Astrocyte (in vitro differentiated cells and primary cell): Measurements from ENCODE around the gene MRGPRF. TPM values are rescaled to one million over a fixed set of nuclear protein-coding genes. Genes with fewer than 3 reads are reported as not detected.

Source experiments
- DNase-seq: peaks from one replicate; pipeline ENCODE4 v3.0.0-alpha.2; 2010; ENCODE audit warnings: low read depth
- FAIRE-seq: peaks from 2 replicates; lab custom pipeline; 2011; peaks lifted over from hg19 to GRCh38; lab: Jason Lieb, UNC
- H2AFZ ChIP-seq: 2 replicates; pipeline ENCODE4 v1.6.0; 2012; ENCODE audit warnings: low read depth, low read length, inconsistent platforms
- H3K27ac ChIP-seq: 2 replicates; pipeline ENCODE4 v1.5.1; 2011; ENCODE audit warnings: low read depth, low read length, inconsistent platforms
- H3K27me3 ChIP-seq: 2 replicates; pipeline ENCODE4 v1.6.0; 2011; ENCODE audit warnings: low read length, inconsistent platforms; ENCODE audit not compliant: insufficient read depth
- H3K36me3 ChIP-seq: 2 replicates; pipeline ENCODE4 v1.5.1; 2011; ENCODE audit warnings: low read length, inconsistent platforms; ENCODE audit not compliant: insufficient read depth
- H3K4me1 ChIP-seq: 2 replicates; pipeline ENCODE4 v1.5.1; 2011; ENCODE audit warnings: low read length, inconsistent platforms; ENCODE audit not compliant: insufficient read depth
- H3K4me2 ChIP-seq: 2 replicates; pipeline ENCODE4 v1.6.0; 2012; ENCODE audit warnings: low read length, inconsistent platforms
- H3K4me3 ChIP-seq: 2 replicates; pipeline ENCODE4 v1.5.1; 2011; ENCODE audit warnings: low read depth, mild to moderate bottlenecking, low read length, inconsistent platforms; ENCODE audit not compliant: insufficient read depth
- H3K79me2 ChIP-seq: 2 replicates; pipeline ENCODE4 v1.6.0; 2012; ENCODE audit warnings: mild to moderate bottlenecking, low read length, inconsistent platforms; ENCODE audit not compliant: insufficient read depth
- H3K9ac ChIP-seq: 2 replicates; pipeline ENCODE4 v1.6.0; 2012; ENCODE audit warnings: mild to moderate bottlenecking, low read length, inconsistent platforms
- H3K9me3 ChIP-seq: 2 replicates; pipeline ENCODE4 v1.5.1; 2012; ENCODE audit warnings: low read depth, mild to moderate bottlenecking, low read length, inconsistent platforms; ENCODE audit not compliant: insufficient read depth
- H4K20me1 ChIP-seq: 2 replicates; pipeline ENCODE4 v1.6.0; 2012; ENCODE audit warnings: low read length, inconsistent platforms; ENCODE audit not compliant: insufficient read depth
- H3K27ac Mint-ChIP-seq: one replicate; pipeline ENCODE4 v1.8.0; 2021; ENCODE audit warnings: mild to moderate bottlenecking, mixed read lengths; ENCODE audit not compliant: unreplicated experiment
- H3K27me3 Mint-ChIP-seq: one replicate; pipeline ENCODE4 v1.8.0; 2021; ENCODE audit warnings: low read depth, mixed read lengths; ENCODE audit not compliant: unreplicated experiment
- H3K36me3 Mint-ChIP-seq: one replicate; pipeline ENCODE4 v1.8.0; 2021; ENCODE audit warnings: low read depth, mixed read lengths; ENCODE audit not compliant: unreplicated experiment
- H3K4me1 Mint-ChIP-seq: one replicate; pipeline ENCODE4 v1.8.0; 2021; ENCODE audit warnings: low read depth, mixed read lengths; ENCODE audit not compliant: unreplicated experiment
- H3K4me3 Mint-ChIP-seq: one replicate; pipeline ENCODE4 v1.8.0; 2021; ENCODE audit warnings: mild to moderate bottlenecking, moderate library complexity, mixed read lengths; ENCODE audit not compliant: unreplicated experiment
- H3K9me3 Mint-ChIP-seq: one replicate; pipeline ENCODE4 v1.8.0; 2021; ENCODE audit warnings: mild to moderate bottlenecking, mixed read lengths; ENCODE audit not compliant: unreplicated experiment
- EZH2 ChIP-seq: IDR thresholded peaks from 2 replicates; pipeline ENCODE4 v1.6.1; 2012; ENCODE audit warnings: mild to moderate bottlenecking, low read length, inconsistent platforms; ENCODE audit not compliant: insufficient read depth
- total RNA-seq: library from RNA; stranded (reverse); gene quantifications from 2 replicates; pipeline ENCODE4 v1.2.1, GENCODE V29; 2021
- TF ChIP-seq, protein P1 (sequence below): IDR thresholded peaks from 2 replicates; pipeline ENCODE4 v1.5.1; 2011; ENCODE audit warnings: low read depth, mild to moderate bottlenecking, inconsistent platforms, low read length, moderate library complexity; ENCODE audit not compliant: insufficient read depth

MRGPRF gene
- total RNA-seq, 1 donor from 2014 or later = 4.1 TPM

DNA sequence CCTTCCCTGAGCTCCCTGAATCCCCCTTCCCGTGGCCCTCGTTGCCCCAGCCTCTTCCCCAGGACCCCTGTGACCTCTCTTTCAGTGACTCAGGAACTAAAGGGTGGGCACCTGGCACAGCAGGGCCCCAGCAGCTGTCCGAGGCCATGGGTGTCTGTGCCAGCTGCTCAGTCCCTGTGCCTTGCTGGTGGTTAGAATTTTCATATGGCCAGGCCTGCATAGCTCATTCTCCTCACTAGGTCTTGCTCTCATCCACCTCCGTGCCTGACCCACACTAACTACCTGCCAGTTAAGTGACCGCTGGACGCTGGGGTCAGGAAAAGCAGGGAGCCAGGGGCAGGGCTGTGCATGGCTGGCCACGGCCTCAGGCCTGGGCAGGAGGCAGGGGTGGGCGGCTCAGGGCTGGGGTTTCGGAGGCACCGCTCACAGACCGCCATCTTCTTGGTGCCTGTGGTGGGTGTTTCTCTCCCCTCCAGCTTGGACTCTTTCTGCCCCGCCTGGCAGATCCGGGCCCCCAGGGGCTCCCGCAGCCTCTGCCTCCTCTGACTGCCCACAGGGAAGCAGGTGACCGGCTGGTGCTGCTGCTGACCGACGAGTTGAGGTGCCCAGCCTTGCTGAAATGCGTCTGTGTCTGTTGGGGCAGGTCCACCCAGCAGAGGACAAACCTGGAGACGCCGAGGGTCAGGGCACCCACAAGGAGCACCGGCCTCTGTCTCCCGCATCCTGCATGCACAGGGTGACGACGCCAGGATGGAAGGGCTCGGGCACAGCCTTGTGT is 52.6 kb downstream of the MRGPRF start:
- peaks cover under 1% of the 10 kb centered on the region for H3K4me1 ChIP-seq
- H3K36me3 ChIP-seq = no peaks in the 10 kb centered on the region
- H3K79me2 ChIP-seq = no peaks in the 10 kb centered on the region
- H3K36me3 Mint-ChIP-seq = peaks cover 3% of the 10 kb centered on the region
- TF ChIP-seq EZH2 = no peak
- TF ChIP-seq, protein P1, sequence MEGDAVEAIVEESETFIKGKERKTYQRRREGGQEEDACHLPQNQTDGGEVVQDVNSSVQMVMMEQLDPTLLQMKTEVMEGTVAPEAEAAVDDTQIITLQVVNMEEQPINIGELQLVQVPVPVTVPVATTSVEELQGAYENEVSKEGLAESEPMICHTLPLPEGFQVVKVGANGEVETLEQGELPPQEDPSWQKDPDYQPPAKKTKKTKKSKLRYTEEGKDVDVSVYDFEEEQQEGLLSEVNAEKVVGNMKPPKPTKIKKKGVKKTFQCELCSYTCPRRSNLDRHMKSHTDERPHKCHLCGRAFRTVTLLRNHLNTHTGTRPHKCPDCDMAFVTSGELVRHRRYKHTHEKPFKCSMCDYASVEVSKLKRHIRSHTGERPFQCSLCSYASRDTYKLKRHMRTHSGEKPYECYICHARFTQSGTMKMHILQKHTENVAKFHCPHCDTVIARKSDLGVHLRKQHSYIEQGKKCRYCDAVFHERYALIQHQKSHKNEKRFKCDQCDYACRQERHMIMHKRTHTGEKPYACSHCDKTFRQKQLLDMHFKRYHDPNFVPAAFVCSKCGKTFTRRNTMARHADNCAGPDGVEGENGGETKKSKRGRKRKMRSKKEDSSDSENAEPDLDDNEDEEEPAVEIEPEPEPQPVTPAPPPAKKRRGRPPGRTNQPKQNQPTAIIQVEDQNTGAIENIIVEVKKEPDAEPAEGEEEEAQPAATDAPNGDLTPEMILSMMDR = no peak
- DNase-seq (no peak), FAIRE-seq (no peak)
- H3K27me3 ChIP-seq = no peaks in the 10 kb centered on the region
- H3K9me3 ChIP-seq = peaks cover 3% of the 10 kb centered on the region
- H3K27ac Mint-ChIP-seq = no peak overlapping the region
- peaks cover 20% of the 10 kb centered on the region for H3K27me3 Mint-ChIP-seq
- H3K9ac ChIP-seq = no peak overlapping the region
- no peak overlapping the region for H2AFZ ChIP-seq
- H3K27ac ChIP-seq = no peak overlapping the region
- H3K9me3 Mint-ChIP-seq = peaks cover 24% of the 10 kb centered on the region
- H4K20me1 ChIP-seq = no peaks in the 10 kb centered on the region
- no peak overlapping the region for H3K4me3 Mint-ChIP-seq
- no peaks in the 10 kb centered on the region for H3K4me1 Mint-ChIP-seq
- no peak overlapping the region for H3K4me2 ChIP-seq
- no peak overlapping the region for H3K4me3 ChIP-seq

DNA sequence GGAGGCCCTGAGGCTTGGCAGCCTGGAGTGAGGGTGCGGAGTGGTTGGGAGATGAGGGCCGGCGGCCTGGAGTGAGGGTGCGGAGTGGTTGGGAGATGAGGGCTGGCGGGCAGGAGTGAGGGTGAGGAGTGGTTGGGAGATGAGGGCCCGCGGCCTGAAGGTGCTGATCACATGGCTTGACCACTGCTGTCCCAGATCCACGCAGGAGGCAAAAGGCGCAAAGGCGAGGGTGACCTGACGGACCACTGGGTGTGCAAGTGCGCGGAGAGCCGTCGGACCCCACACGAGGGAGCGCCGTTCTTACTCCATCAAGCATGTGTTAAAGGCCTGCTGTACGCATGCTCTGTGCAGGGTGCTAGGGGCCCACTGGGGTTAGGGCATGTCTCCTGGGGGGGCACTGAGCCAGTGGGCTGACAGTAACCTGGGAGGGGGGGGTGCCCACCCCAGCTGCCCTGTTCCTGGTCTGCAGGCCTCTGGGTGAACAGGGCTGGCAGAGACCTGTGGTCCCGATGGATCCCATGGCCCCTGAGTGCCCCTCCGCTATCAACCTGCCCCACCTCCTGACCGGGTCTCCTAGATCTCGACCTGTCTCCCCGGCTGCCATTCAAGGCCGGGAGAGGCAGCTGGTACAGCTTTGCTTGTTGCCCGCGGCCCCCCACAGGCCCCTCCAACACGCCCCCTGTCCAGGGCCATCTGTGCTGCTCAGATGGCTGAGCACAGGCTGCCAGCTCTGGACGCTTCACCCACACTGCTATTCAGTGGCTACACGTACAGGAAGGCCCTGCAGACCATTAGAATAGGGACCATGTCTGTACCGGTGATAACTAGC is 53.4 kb downstream of the MRGPRF start:
- Mint-ChIP-seq H3K27me3 (peaks cover 23% of the 10 kb centered on the region), H3K4me3 (no peak overlapping the region), H3K9me3 (peaks cover 24% of the 10 kb centered on the region), H3K27ac (no peak overlapping the region), H3K36me3 (peaks cover 3% of the 10 kb centered on the region), H3K4me1 (no peaks in the 10 kb centered on the region)
- no peaks in the 10 kb centered on the region for H3K36me3 ChIP-seq
- TF ChIP-seq, protein P1 = no peak
- no peak for TF ChIP-seq EZH2
- no peak overlapping the region for H3K27ac ChIP-seq
- H3K9me3 ChIP-seq = peaks cover 3% of the 10 kb centered on the region
- no peaks in the 10 kb centered on the region for H3K79me2 ChIP-seq
- H3K27me3 ChIP-seq = no peaks in the 10 kb centered on the region
- FAIRE-seq (no peak), DNase-seq (no peak)
- no peak overlapping the region for H3K9ac ChIP-seq
- H3K4me2 ChIP-seq = no peak overlapping the region
- no peak overlapping the region for H3K4me3 ChIP-seq
- peaks cover 6% of the 10 kb centered on the region for H3K4me1 ChIP-seq
- no peak overlapping the region for H2AFZ ChIP-seq
- no peaks in the 10 kb centered on the region for H4K20me1 ChIP-seq

DNA sequence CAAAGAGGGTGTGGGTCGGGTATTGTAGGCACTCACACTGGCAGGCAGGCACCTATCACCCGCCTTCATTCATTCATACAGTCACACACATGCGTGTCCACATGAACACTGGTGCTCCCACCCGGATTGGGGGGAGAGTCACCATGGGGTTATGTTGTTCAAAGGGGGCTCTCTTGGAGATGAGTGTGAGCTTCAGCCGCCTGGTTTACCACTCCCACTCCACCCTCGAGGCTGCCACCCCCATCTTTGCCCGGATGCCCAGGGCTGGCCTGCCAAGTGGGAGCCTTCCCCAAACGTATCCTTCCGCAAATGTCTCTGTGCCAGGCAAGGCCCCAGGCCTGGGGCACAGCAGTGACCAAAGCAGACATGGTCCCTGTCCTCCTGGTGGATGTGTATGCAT is 54.8 kb downstream of the MRGPRF start:
- Histone ChIP-seq H3K27ac (no peak overlapping the region), H3K9ac (no peak overlapping the region), H3K36me3 (no peaks in the 10 kb centered on the region), H3K79me2 (no peaks in the 10 kb centered on the region), H2AFZ (no peak overlapping the region), H3K27me3 (no peaks in the 10 kb centered on the region), H3K4me1 (peaks cover 6% of the 10 kb centered on the region), H3K9me3 (no peaks in the 10 kb centered on the region), H3K4me3 (no peak overlapping the region), H3K4me2 (no peak overlapping the region), H4K20me1 (no peaks in the 10 kb centered on the region)
- FAIRE-seq = no peak
- DNase-seq = no peak
- Mint-ChIP-seq H3K27ac (peak overlapping the region; percentile 34), H3K36me3 (peaks cover 3% of the 10 kb centered on the region), H3K4me3 (no peak overlapping the region), H3K4me1 (no peaks in the 10 kb centered on the region), H3K27me3 (peaks cover 20% of the 10 kb centered on the region), H3K9me3 (peaks cover 15% of the 10 kb centered on the region)
- TF ChIP-seq, protein P1 = no peak
- TF ChIP-seq EZH2 = no peak
